Measurements from ENCODE around the gene METAP1D.

- no peak; the same call in 1 of the 2 replicates for TF ChIP-seq CTCF (IDR thresholded peaks at IDR 0.05)
- TF ChIP-seq POLR2AphosphoS5 (IDR thresholded peaks at IDR 0.05; ENCODE audit: low read depth, low read length), result peak; percentile 75
Observed at GRCh38 chr2:172084645-172085459, 85.1 kb downstream of the METAP1D start.

All from Panc1 (cell line).